Measurements from ENCODE around the gene VAX1. TPM values are rescaled to one million over a fixed set of nuclear protein-coding genes. Genes with fewer than 3 reads are reported as not detected.

Gene VAX1
- total and polyA plus RNA-seq, 2 donors (not counting 1 experiment from before 2014, with no cell fraction given), result not detected

DNA sequence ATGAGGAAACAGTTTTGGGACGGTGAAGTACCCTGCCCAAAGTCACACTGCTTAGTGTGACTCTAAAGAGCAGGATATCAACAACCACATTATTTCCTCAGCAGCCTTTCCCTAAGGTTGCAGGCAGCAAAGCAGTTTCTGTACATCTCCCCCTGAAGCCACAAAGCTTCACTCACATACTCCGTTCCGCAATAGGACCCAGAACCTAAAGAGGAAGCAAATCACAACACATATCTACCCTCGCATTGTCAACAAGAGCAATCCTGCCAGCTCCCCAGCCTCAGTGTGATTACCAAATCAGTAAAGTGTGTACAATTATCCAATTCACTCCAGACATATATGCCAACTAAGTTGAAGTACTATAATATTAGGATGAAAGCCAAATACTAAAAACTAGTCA is 30.8 kb downstream of the VAX1 start:
- TF ChIP-seq EZH2 (IDR thresholded peaks at IDR 0.05; ENCODE audit: borderline replicate concordance, insufficient read depth, low read depth, low read length, poor library complexity, severe bottlenecking), result no peak
- TF ChIP-seq, protein P1, sequence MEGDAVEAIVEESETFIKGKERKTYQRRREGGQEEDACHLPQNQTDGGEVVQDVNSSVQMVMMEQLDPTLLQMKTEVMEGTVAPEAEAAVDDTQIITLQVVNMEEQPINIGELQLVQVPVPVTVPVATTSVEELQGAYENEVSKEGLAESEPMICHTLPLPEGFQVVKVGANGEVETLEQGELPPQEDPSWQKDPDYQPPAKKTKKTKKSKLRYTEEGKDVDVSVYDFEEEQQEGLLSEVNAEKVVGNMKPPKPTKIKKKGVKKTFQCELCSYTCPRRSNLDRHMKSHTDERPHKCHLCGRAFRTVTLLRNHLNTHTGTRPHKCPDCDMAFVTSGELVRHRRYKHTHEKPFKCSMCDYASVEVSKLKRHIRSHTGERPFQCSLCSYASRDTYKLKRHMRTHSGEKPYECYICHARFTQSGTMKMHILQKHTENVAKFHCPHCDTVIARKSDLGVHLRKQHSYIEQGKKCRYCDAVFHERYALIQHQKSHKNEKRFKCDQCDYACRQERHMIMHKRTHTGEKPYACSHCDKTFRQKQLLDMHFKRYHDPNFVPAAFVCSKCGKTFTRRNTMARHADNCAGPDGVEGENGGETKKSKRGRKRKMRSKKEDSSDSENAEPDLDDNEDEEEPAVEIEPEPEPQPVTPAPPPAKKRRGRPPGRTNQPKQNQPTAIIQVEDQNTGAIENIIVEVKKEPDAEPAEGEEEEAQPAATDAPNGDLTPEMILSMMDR (IDR thresholded peaks at IDR 0.05), result no peak
- no peak overlapping the region for H3K9ac ChIP-seq (ENCODE audit: low read length)
- Mint-ChIP-seq H3K9me3 (ENCODE audit: insufficient read depth) (peaks cover 3% of the 10 kb centered on the region), H3K4me3 (no peak overlapping the region), H3K27ac (no peak overlapping the region), H3K27me3 (peaks cover 10% of the 10 kb centered on the region), H3K4me1 (no peaks in the 10 kb centered on the region)
- 0% methylated on average over 2 of the region's 4 CpGs for WGBS (ENCODE audit: insufficient coverage)
- no peaks in the 10 kb centered on the region for H4K20me1 ChIP-seq (ENCODE audit: control insufficient read depth, insufficient read depth, low read length, poor library complexity, severe bottlenecking)
- H3K4me2 ChIP-seq (replicated peaks; ENCODE audit: low read depth, low read length, poor library complexity, severe bottlenecking), result no peak overlapping the region
- H3K9me3 ChIP-seq (ENCODE audit: control extremely low read depth in 1 of 3, control insufficient read depth in 2 of 3, insufficient read depth in 1 of 3, low read length in 2 of 3), result peaks cover 0 to 7% (median 0%) of the 10 kb centered on the region in 3 donors
- no peaks in the 10 kb centered on the region for H3K36me3 ChIP-seq (replicated peaks in 1 of 2; ENCODE audit: control extremely low read depth in 1 of 2, control insufficient read depth in 1 of 2, extremely low read depth in 1 of 2, insufficient read depth in 2 of 2, low read length in 1 of 2)
- POLR2A ChIA-PET, result no interaction called here
- DNase-seq (no peak), ATAC-seq (ENCODE audit: low read depth) (no peak)
- no peak overlapping the region for H3K27ac ChIP-seq (ENCODE audit: low read length in 2 of 2)
- no peak overlapping the region for H3K4me3 ChIP-seq (ENCODE audit: control extremely low read depth in 1 of 5, extremely low read depth in 1 of 5, insufficient read depth in 1 of 5, low read depth in 2 of 5, low read length in 4 of 5)
- H3K27me3 ChIP-seq (replicated peaks in 1 of 4; ENCODE audit: control extremely low read depth in 1 of 4, control insufficient read depth in 3 of 4, insufficient read depth in 4 of 4, low read length in 3 of 4), result no peaks in the 10 kb centered on the region
- intact Hi-C loops (cut with micrococcal nuclease), result no loop called here
- no peaks in the 10 kb centered on the region for H3K79me2 ChIP-seq (ENCODE audit: control insufficient read depth, insufficient read depth, low read length)
- CTCF ChIA-PET, result interaction anchor here (1.3 kb wide), 1 partner anchor 319 kb away, joined by 4 read pairs; no protein-coding TSS in a partner anchor
- no peak overlapping the region for H2AFZ ChIP-seq (ENCODE audit: insufficient read depth, low read depth, low read length, poor library complexity, severe bottlenecking)
- no peaks in the 10 kb centered on the region for H3K4me1 ChIP-seq (ENCODE audit: control insufficient read depth in 2 of 2, insufficient read depth in 2 of 2, low read length in 2 of 2)

DNA sequence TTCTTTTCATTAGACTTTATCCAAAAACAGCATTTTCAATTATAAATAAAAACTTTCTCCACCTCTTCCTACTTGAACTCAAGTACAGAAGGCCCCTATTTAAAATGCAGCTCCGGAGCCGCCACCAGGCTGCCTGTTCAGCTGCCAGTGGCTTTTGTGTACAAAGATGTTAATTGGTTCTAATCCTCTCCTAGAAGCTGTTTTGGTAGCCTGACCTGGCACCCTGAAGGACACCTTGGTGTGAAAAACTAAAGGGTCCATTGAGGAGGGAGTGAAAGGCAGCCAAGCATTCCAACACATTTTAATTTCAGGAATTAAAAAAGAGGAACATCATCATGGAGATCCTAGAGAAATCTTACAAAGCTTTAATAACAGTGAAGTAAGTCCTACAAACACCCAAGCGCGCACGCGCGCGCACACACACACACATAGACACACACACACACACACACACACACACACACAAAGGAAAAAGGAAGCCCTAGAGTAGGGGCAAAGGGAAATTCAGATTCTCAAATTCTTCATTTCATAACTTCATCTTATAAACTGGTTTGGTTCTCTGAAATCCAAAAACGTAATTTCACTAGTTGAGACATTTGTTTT is 41.4 kb downstream of the VAX1 start:
- Histone ChIP-seq H3K27me3 (replicated peaks in 1 of 4; ENCODE audit: control extremely low read depth in 1 of 4, control insufficient read depth in 3 of 4, insufficient read depth in 4 of 4, low read length in 3 of 4) (no peaks in the 10 kb centered on the region), H3K9ac (ENCODE audit: low read length) (no peak overlapping the region), H3K4me3 (ENCODE audit: control extremely low read depth in 1 of 5, extremely low read depth in 1 of 5, insufficient read depth in 1 of 5, low read depth in 2 of 5, low read length in 4 of 5) (no peak overlapping the region), H3K36me3 (replicated peaks in 1 of 2; ENCODE audit: control extremely low read depth in 1 of 2, control insufficient read depth in 1 of 2, extremely low read depth in 1 of 2, insufficient read depth in 2 of 2, low read length in 1 of 2) (no peaks in the 10 kb centered on the region), H3K9me3 (ENCODE audit: control extremely low read depth in 1 of 3, control insufficient read depth in 2 of 3, insufficient read depth in 1 of 3, low read length in 2 of 3) (no peaks in the 10 kb centered on the region), H3K79me2 (ENCODE audit: control insufficient read depth, insufficient read depth, low read length) (no peaks in the 10 kb centered on the region), H2AFZ (ENCODE audit: insufficient read depth, low read depth, low read length, poor library complexity, severe bottlenecking) (no peak overlapping the region), H4K20me1 (ENCODE audit: control insufficient read depth, insufficient read depth, low read length, poor library complexity, severe bottlenecking) (no peaks in the 10 kb centered on the region), H3K27ac (ENCODE audit: low read length in 2 of 2) (no peak overlapping the region), H3K4me1 (ENCODE audit: control insufficient read depth in 2 of 2, insufficient read depth in 2 of 2, low read length in 2 of 2) (no peaks in the 10 kb centered on the region), H3K4me2 (replicated peaks; ENCODE audit: low read depth, low read length, poor library complexity, severe bottlenecking) (no peak overlapping the region)
- intact Hi-C loops (cut with micrococcal nuclease), result no loop called here
- H3K4me3 Mint-ChIP-seq, result no peak overlapping the region
- DNase-seq (no peak), ATAC-seq (ENCODE audit: low read depth) (no peak)
- no peak overlapping the region for H3K27ac Mint-ChIP-seq
- no peaks in the 10 kb centered on the region for H3K4me1 Mint-ChIP-seq
- 80% methylated on average over 1 of the region's 9 CpGs for WGBS (ENCODE audit: insufficient coverage)
- H3K9me3 Mint-ChIP-seq (ENCODE audit: insufficient read depth), result no peaks in the 10 kb centered on the region
- H3K27me3 Mint-ChIP-seq, result no peaks in the 10 kb centered on the region
- TF ChIP-seq, protein P1 (IDR thresholded peaks at IDR 0.05), result no peak
- no peak for TF ChIP-seq EZH2 (IDR thresholded peaks at IDR 0.05; ENCODE audit: borderline replicate concordance, insufficient read depth, low read depth, low read length, poor library complexity, severe bottlenecking)
- CTCF ChIA-PET, result no interaction called here
- POLR2A ChIA-PET, result no interaction called here
